HepG2 (cell line): ENCODE measurements around the gene GPR68. TPM values are rescaled to one million over a fixed set of nuclear protein-coding genes. Genes with fewer than 3 reads are reported as not detected.

Experiments
- ATAC-seq: fragments of 200-7000 bp; cut with Tn5 transposase; 3 replicates; pipeline ENCODE4 v1.9.1; 2020; ENCODE audit warnings: mild to moderate bottlenecking, moderate library complexity
- BruUV-seq: library from RNA; stranded (reverse); fragments of 400-500 nt; replicated peaks from 2 replicates; lab custom pipeline; 2021; lab: Mats Ljungman, UMichigan
- CTCF ChIA-PET: fragments of 300-600 bp; formaldehyde crosslinking; extraction: SDS; loops from one replicate; lab custom pipeline; 2021; ENCODE audit warnings: low total read pairs, inconsistent platforms, low intra/inter-chr PET ratio; lab: Yijun Ruan, JAX
- POLR2A ChIA-PET: fragments of 350-600 bp; sonication (Branson Sonifier 250); formaldehyde crosslinking; loops from one replicate; lab custom pipeline; 2020; ENCODE audit warnings: antibody characterized with exemption, inconsistent platforms; lab: Yijun Ruan, JAX
- DNase-seq: peaks from one replicate; pipeline ENCODE4 v3.0.0-alpha.2; 2015; ENCODE audit warnings: low spot score
- FAIRE-seq: peaks from 3 replicates; lab custom pipeline; 2011; peaks lifted over from hg19 to GRCh38; lab: Jason Lieb, UNC
- H2AFZ ChIP-seq: one replicate; pipeline ENCODE4 v1.6.1; 2011; ENCODE audit warnings: low read length, inconsistent platforms
- H3K27ac ChIP-seq: fragments of 300-600 bp; 3 replicates; pipeline ENCODE4 v1.8.0; 2011; ENCODE audit warnings: mixed run types, mild to moderate bottlenecking, mixed read lengths, low read length, inconsistent platforms; ENCODE audit not compliant: insufficient read depth; ENCODE audit errors: extremely low read length
- H3K27me3 ChIP-seq, 2 experiments: fragments of 200-600 bp in 1 of 2; 2 replicates in 1 of 2; 3 replicates in 1 of 2; pipeline versions ENCODE4 v1.6.0 to v1.8.0; 2011; ENCODE audit warnings: low read length in 2 of 2, mild to moderate bottlenecking in 2 of 2, moderate library complexity in 2 of 2, inconsistent platforms in 1 of 2; ENCODE audit not compliant: insufficient read depth in 2 of 2, control insufficient read depth in 1 of 2
- H3K36me3 ChIP-seq, 2 experiments: fragments of 200-600 bp in 1 of 2; replicated peaks in 1 of 2; 2 replicates in 1 of 2; 3 replicates in 1 of 2; pipeline versions ENCODE4 v1.5.1 to v1.8.0; 2011; ENCODE audit warnings: low read length in 2 of 2, inconsistent platforms in 1 of 2; ENCODE audit not compliant: insufficient read depth in 2 of 2, control insufficient read depth in 1 of 2
- H3K4me1 ChIP-seq: 2 replicates; pipeline ENCODE4 v1.5.1; 2012; ENCODE audit warnings: low read length, inconsistent platforms; ENCODE audit not compliant: insufficient read depth
- H3K4me2 ChIP-seq: 2 replicates; pipeline ENCODE4 v1.6.0; 2011; ENCODE audit warnings: low read depth, low read length, inconsistent platforms
- H3K4me3 ChIP-seq, 3 experiments: fragments of 200-600 bp in 1 of 3; sonication (generic), shearing (Covaris generic) in 1 of 3; replicated peaks in 1 of 3; 2 replicates each; pipeline ENCODE4 v1.5.1; 2011 to 2016; ENCODE audit warnings: low read length in 3 of 3, inconsistent platforms in 2 of 3, low read depth in 2 of 3, mild to moderate bottlenecking in 2 of 3, control low read depth in 1 of 3, mixed read lengths in 1 of 3; ENCODE audit not compliant: insufficient read depth in 1 of 3
- H3K79me2 ChIP-seq: one replicate; pipeline ENCODE4 v1.6.1; 2011; ENCODE audit warnings: low read length, inconsistent platforms; ENCODE audit not compliant: insufficient read depth
- H3K9ac ChIP-seq: 2 replicates; pipeline ENCODE4 v1.6.0; 2011; ENCODE audit warnings: mild to moderate bottlenecking, low read depth, low read length, inconsistent platforms; ENCODE audit not compliant: insufficient read depth
- H3K9me3 ChIP-seq: 2 replicates; pipeline ENCODE4 v1.5.1; 2012; ENCODE audit warnings: mild to moderate bottlenecking, low read length
- H4K20me1 ChIP-seq: 2 replicates; pipeline ENCODE4 v1.6.0; 2011; ENCODE audit warnings: inconsistent platforms, mild to moderate bottlenecking, low read length, moderate library complexity; ENCODE audit not compliant: insufficient read depth
- AHR ChIP-seq: IDR thresholded peaks from 2 replicates; pipeline ENCODE4 v1.6.1; 2018; ENCODE audit warnings: missing genetic modification reagents, missing compliant biosample characterization
- ARHGAP35 ChIP-seq: sonication (generic); formaldehyde crosslinking; IDR thresholded peaks from 2 replicates; pipeline ENCODE4 v1.9.0; 2022; ENCODE audit warnings: mild to moderate bottlenecking, inconsistent platforms, moderate library complexity, missing genetic modification reagents, borderline replicate concordance
- ARNT2 ChIP-seq: sonication (generic); formaldehyde crosslinking; IDR thresholded peaks from 2 replicates; pipeline ENCODE4 v1.8.0; 2022; ENCODE audit warnings: mild to moderate bottlenecking, low read depth, missing genetic modification reagents, moderate library complexity
- DR1 ChIP-seq: sonication (generic); formaldehyde crosslinking; IDR thresholded peaks from 2 replicates; pipeline ENCODE4 v1.8.0; 2021; ENCODE audit warnings: mild to moderate bottlenecking, missing genetic modification reagents, inconsistent platforms
- NCOR1 ChIP-seq: fragments of 200-600 bp; sonication (generic); IDR thresholded peaks from 2 replicates; pipeline ENCODE4 v1.7.0; 2017; ENCODE audit warnings: antibody characterized with exemption, low read length, borderline replicate concordance
- ZC3H13 ChIP-seq: sonication (generic); formaldehyde crosslinking; IDR thresholded peaks from 2 replicates; pipeline ENCODE4 v1.8.1; 2023; ENCODE audit warnings: mild to moderate bottlenecking, missing genetic modification reagents, moderate library complexity
- ZNF337 ChIP-seq: sonication (generic); formaldehyde crosslinking; IDR thresholded peaks from 2 replicates; pipeline ENCODE4 v1.5.1; 2020; ENCODE audit warnings: missing genetic modification reagents, low read depth, mild to moderate bottlenecking, borderline replicate concordance
- ZNF709 ChIP-seq: sonication (generic); formaldehyde crosslinking; IDR thresholded peaks from 2 replicates; pipeline ENCODE4 v1.5.0; 2020; ENCODE audit warnings: mild to moderate bottlenecking, missing genetic modification reagents
- ZSCAN21 ChIP-seq: sonication (generic); formaldehyde crosslinking; IDR thresholded peaks from 2 replicates; pipeline ENCODE4 v1.8.0; 2022; ENCODE audit warnings: mild to moderate bottlenecking, missing genetic modification reagents, moderate library complexity, borderline replicate concordance
- WGBS: methylation state at CpG from one replicate; pipeline ENCODE4 v1.1.6; 2017; ENCODE audit warnings: low lambda C conversion rate; 5-methylcytosine and 5-hydroxymethylcytosine counted together
- in situ Hi-C: cut with HindIII; loops from 2 replicates; pipeline ENCODE4 v1.10.0; 2017; ENCODE audit warnings: low pct_unique_long_range_greater_than_20kb; ENCODE audit not compliant: extremely low pct_ligation_motif_present
- intact Hi-C: fragments of 100-400 bp; cut with micrococcal nuclease; formaldehyde crosslinking; loops from one replicate; pipeline ENCODE4 v1.10.0; 2022; ENCODE audit not compliant: unreplicated experiment
- polyA plus RNA-seq, 8 experiments: library from polyadenylated mRNA; depleted of rRNA in 3 of 8; stranded (reverse) in 7 of 8; unstranded in 1 of 8; fragments of >200 nt; fragmentation: Illumina TruSeq in 4 of 8; extraction: Trizol in 4 of 8; gene quantifications; 2 replicates each; pipeline versions ENCODE4 v1.2.1 to v1.2.3, GENCODE V29; 2011 to 2016; ENCODE audit warnings: low read depth in 4 of 8, missing spikeins in 1 of 8, mixed read lengths in 1 of 8; ENCODE audit not compliant: insufficient read depth in 1 of 8
- total RNA-seq, 5 experiments: library from RNA; depleted of rRNA; stranded (reverse); fragments of >200 nt; fragmentation: Illumina TruSeq; extraction: Trizol; gene quantifications; 2 replicates each; pipeline ENCODE4 v1.2.3, GENCODE V29; 2016; ENCODE audit warnings: low read depth in 1 of 5
- TF ChIP-seq, protein P1 (sequence below): sonication (generic); formaldehyde crosslinking; IDR thresholded peaks from 2 replicates; pipeline ENCODE4 v1.4.0; 2020; ENCODE audit warnings: mild to moderate bottlenecking, missing genetic modification reagents, borderline replicate concordance
- TF ChIP-seq, protein P2 (sequence below): sonication (generic); formaldehyde crosslinking; IDR thresholded peaks from 2 replicates; pipeline ENCODE4 v1.8.0; 2022; ENCODE audit warnings: missing genetic modification reagents, mild to moderate bottlenecking, moderate library complexity, borderline replicate concordance
- TF ChIP-seq, protein P3 (sequence below): sonication (generic); formaldehyde crosslinking; IDR thresholded peaks from 2 replicates; pipeline ENCODE4 v1.8.0; 2022; ENCODE audit warnings: low read depth, missing genetic modification reagents
- TF ChIP-seq, protein P4 (sequence below): sonication (generic); formaldehyde crosslinking; IDR thresholded peaks from 2 replicates; pipeline ENCODE4 v1.5.0; 2020; ENCODE audit warnings: missing genetic modification reagents

GPR68 gene
- total and polyA plus RNA-seq, 2 of the 13 experiments (the other 11 are each of a cell fraction or from before 2014, with no cell fraction given): not detected

DNA sequence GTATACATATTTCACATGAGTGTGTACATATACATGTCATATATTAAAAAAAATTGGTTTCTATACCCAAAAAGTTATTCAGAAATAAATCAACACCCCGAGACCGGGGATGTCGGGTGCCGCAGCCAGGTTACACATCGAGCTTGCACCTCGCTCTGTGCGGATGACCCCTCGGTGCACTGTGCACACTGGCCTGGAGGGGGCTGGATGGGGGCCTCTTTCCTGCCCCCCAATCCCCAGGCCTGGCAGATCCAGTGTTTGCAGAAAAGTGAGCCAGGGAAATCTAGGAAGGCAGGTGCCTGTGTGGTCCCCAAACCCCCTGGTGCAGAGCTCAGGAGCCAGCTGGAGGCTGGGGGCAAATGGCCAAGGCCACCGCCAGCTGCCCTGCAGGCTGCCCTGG is 27.1 kb upstream of the GPR68 start:
- H3K27ac ChIP-seq: no peak overlapping the region
- ChIA-PET POLR2A (no interaction called here), CTCF (no interaction called here)
- 98% methylated on average over 9 of the region's 9 CpGs for WGBS
- no peak overlapping the region for H3K4me3 ChIP-seq
- ATAC-seq (peak; percentile 28; the same call in 2 of the 3 replicates), FAIRE-seq (no peak), DNase-seq (no peak)
- H3K79me2 ChIP-seq: no peaks in the 10 kb centered on the region
- peaks cover 1 to 11% of the 10 kb centered on the region in 2 experiments; a peak in 3 of 5 replicates for H3K36me3 ChIP-seq
- H3K4me2 ChIP-seq: no peak overlapping the region
- BruUV-seq: no TSS peak
- peaks cover 5% of the 10 kb centered on the region; the same call in 1 of the 2 replicates for H3K4me1 ChIP-seq
- no peaks in the 10 kb centered on the region for H3K27me3 ChIP-seq
- no peaks in the 10 kb centered on the region for H3K9me3 ChIP-seq
- intact Hi-C loops: no loop called here
- in situ Hi-C loops: no loop called here
- H2AFZ ChIP-seq: no peak overlapping the region
- H3K9ac ChIP-seq: no peak overlapping the region
- H4K20me1 ChIP-seq: no peaks in the 10 kb centered on the region
- TF ChIP-seq, protein P1, sequence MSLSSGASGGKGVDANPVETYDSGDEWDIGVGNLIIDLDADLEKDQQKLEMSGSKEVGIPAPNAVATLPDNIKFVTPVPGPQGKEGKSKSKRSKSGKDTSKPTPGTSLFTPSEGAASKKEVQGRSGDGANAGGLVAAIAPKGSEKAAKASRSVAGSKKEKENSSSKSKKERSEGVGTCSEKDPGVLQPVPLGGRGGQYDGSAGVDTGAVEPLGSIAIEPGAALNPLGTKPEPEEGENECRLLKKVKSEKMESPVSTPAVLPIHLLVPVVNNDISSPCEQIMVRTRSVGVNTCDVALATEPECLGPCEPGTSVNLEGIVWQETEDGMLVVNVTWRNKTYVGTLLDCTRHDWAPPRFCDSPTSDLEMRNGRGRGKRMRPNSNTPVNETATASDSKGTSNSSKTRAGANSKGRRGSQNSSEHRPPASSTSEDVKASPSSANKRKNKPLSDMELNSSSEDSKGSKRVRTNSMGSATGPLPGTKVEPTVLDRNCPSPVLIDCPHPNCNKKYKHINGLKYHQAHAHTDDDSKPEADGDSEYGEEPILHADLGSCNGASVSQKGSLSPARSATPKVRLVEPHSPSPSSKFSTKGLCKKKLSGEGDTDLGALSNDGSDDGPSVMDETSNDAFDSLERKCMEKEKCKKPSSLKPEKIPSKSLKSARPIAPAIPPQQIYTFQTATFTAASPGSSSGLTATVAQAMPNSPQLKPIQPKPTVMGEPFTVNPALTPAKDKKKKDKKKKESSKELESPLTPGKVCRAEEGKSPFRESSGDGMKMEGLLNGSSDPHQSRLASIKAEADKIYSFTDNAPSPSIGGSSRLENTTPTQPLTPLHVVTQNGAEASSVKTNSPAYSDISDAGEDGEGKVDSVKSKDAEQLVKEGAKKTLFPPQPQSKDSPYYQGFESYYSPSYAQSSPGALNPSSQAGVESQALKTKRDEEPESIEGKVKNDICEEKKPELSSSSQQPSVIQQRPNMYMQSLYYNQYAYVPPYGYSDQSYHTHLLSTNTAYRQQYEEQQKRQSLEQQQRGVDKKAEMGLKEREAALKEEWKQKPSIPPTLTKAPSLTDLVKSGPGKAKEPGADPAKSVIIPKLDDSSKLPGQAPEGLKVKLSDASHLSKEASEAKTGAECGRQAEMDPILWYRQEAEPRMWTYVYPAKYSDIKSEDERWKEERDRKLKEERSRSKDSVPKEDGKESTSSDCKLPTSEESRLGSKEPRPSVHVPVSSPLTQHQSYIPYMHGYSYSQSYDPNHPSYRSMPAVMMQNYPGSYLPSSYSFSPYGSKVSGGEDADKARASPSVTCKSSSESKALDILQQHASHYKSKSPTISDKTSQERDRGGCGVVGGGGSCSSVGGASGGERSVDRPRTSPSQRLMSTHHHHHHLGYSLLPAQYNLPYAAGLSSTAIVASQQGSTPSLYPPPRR: no peak
- no peak for TF ChIP-seq ZNF709 (CRISPR knock-in tag)
- TF ChIP-seq DR1 (CRISPR knock-in tag): no peak
- TF ChIP-seq ARNT2 (CRISPR knock-in tag): no peak
- no peak for TF ChIP-seq AHR (CRISPR knock-in tag)
- no peak for TF ChIP-seq NCOR1
- TF ChIP-seq, protein P2, sequence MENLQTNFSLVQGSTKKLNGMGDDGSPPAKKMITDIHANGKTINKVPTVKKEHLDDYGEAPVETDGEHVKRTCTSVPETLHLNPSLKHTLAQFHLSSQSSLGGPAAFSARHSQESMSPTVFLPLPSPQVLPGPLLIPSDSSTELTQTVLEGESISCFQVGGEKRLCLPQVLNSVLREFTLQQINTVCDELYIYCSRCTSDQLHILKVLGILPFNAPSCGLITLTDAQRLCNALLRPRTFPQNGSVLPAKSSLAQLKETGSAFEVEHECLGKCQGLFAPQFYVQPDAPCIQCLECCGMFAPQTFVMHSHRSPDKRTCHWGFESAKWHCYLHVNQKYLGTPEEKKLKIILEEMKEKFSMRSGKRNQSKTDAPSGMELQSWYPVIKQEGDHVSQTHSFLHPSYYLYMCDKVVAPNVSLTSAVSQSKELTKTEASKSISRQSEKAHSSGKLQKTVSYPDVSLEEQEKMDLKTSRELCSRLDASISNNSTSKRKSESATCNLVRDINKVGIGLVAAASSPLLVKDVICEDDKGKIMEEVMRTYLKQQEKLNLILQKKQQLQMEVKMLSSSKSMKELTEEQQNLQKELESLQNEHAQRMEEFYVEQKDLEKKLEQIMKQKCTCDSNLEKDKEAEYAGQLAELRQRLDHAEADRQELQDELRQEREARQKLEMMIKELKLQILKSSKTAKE (CRISPR knock-in tag): no peak
- TF ChIP-seq ZC3H13: no peak
- no peak for TF ChIP-seq ZSCAN21 (CRISPR knock-in tag)
- no peak for TF ChIP-seq ARHGAP35 (CRISPR knock-in tag)
- TF ChIP-seq, protein P3, sequence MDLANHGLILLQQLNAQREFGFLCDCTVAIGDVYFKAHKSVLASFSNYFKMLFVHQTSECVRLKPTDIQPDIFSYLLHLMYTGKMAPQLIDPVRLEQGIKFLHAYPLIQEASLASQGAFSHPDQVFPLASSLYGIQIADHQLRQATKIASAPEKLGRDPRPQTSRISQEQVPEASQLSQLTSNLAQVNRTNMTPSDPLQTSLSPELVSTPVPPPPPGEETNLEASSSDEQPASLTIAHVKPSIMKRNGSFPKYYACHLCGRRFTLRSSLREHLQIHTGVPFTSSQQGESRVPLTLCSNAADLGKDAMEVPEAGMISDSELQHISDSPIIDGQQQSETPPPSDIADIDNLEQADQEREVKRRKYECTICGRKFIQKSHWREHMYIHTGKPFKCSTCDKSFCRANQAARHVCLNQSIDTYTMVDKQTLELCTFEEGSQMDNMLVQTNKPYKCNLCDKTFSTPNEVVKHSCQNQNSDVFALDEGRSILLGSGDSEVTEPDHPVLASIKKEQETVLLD: no peak
- no peak for TF ChIP-seq ZNF337 (CRISPR knock-in tag)
- TF ChIP-seq, protein P4, sequence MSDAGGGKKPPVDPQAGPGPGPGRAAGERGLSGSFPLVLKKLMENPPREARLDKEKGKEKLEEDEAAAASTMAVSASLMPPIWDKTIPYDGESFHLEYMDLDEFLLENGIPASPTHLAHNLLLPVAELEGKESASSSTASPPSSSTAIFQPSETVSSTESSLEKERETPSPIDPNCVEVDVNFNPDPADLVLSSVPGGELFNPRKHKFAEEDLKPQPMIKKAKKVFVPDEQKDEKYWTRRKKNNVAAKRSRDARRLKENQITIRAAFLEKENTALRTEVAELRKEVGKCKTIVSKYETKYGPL (CRISPR knock-in tag): no peak
